Colon (tissue), 2 donors: ENCODE results near the gene FGR.
"Not testable (repeated sequence)": the region's sequence is repeated elsewhere in the genome, so short reads cannot be mapped to it uniquely, and the experiment has no call there.

ENCODE experiments used
- FAIRE-seq: peaks from 2 replicates; lab custom pipeline; 2012; peaks lifted over from hg19 to GRCh38; lab: Jason Lieb, UNC
- donor health status: control.
- donor health status: control.

The FGR gene

GRCh38 chr1:27634985-27635367 lies at the start of gene FGR:
Gene FGR, minus strand, starts transcription at chr1:27635185. Its CDS starts 11,269 bp downstream, at chr1:27623916.
- no peak for FAIRE-seq

- FAIRE-seq: no peak
These were observed 49.2 kb upstream of the FGR start for GRCh38 chr1:27684176-27684575.

GRCh38 chr1:27682351-27682944 lies 47.5 kb upstream of the FGR start:
- no peak for FAIRE-seq

GRCh38 chr1:27681580-27681979 lies 46.6 kb upstream of the FGR start:
- not testable (repeated sequence) for FAIRE-seq

GRCh38 chr1:27680225-27680791 lies 45.3 kb upstream of the FGR start:
- FAIRE-seq: not testable (repeated sequence)

GRCh38 chr1:27678747-27679146 lies 43.8 kb upstream of the FGR start:
- FAIRE-seq: no peak

GRCh38 chr1:27676410-27676809 lies 41.4 kb upstream of the FGR start:
- FAIRE-seq: no peak

- FAIRE-seq: no peak
These were observed 37.7 kb upstream of the FGR start for GRCh38 chr1:27672750-27673112.

- peak; percentile 53 for FAIRE-seq
These were observed 37.2 kb upstream of the FGR start, which contains the start of gene IFI6 for GRCh38 chr1:27671964-27672749. Gene IFI6, minus strand, starts transcription at chr1:27672192. Its CDS starts 2,878 bp downstream, at chr1:27669314.

GRCh38 chr1:27669876-27670275 lies 34.9 kb upstream of the FGR start:
- no peak for FAIRE-seq

- FAIRE-seq: no peak
These were observed 34.1 kb upstream of the FGR start for GRCh38 chr1:27668808-27669723.

GRCh38 chr1:27668121-27668807 lies 33.3 kb upstream of the FGR start:
- no peak for FAIRE-seq

- no peak for FAIRE-seq
These were observed 31.8 kb upstream of the FGR start for GRCh38 chr1:27666791-27667254.

- FAIRE-seq: no peak
These were observed 31.3 kb upstream of the FGR start for GRCh38 chr1:27666294-27666693.

GRCh38 chr1:27665016-27665651 lies 30.1 kb upstream of the FGR start:
- FAIRE-seq: no peak

GRCh38 chr1:27664291-27664690 lies 29.3 kb upstream of the FGR start:
- no peak for FAIRE-seq

GRCh38 chr1:27662707-27663393 lies 27.9 kb upstream of the FGR start:
- no peak for FAIRE-seq

GRCh38 chr1:27662261-27662660 lies 27.3 kb upstream of the FGR start:
- no peak for FAIRE-seq

- no peak for FAIRE-seq
These were observed 26.6 kb upstream of the FGR start for GRCh38 chr1:27661412-27662075.

GRCh38 chr1:27660300-27660835 lies 25.4 kb upstream of the FGR start:
- no peak for FAIRE-seq
